Erythroblast (primary cell): Measurements from ENCODE around the gene HOMER1.

Experiments used
- GATA1 ChIP-seq: IDR thresholded peaks from 2 replicates; pipeline ENCODE4 v1.6.1; 2011; ENCODE audit warnings: low read depth, mild to moderate bottlenecking, control low read depth, low read length, moderate library complexity
- POLR2A ChIP-seq: IDR thresholded peaks from 2 replicates; pipeline ENCODE4 v1.6.1; 2011; ENCODE audit warnings: mild to moderate bottlenecking, low read length

DNA sequence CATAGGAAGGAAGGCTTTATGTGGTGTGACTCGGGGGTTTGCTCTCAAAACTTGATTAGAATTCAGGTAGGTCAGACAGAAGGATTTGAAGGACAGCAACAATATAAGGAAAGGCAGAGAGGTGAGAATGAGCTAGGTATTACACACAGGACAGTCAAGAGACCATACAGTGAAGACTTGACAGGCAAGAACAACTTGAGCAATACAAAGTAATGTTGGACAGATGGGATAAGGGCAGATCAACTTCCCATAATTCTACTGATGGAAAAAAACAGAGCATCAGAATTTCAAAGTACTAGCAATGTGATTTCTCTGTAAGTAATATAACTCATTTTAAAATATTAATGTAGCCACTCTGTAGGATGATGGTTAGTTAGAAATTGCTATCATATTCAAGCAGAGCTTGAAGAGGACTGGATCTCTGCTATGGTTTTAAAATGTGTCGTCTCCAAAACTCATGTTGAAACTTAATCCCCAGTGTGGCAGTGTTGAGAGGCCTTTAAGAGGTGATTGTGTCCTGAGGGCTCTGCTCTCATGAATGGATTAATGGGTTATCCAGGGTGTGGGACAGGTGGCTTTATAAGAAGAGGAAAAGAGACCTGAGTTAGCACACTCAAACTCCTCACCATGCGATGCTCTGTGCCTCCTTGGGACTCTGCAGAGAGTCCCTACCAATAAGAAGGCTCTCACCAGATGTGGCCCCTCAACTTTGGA is 22.4 kb upstream of the HOMER1 start:
- no peak for TF ChIP-seq POLR2A
- TF ChIP-seq GATA1: no peak
